Sigmoid colon (tissue), 7 donors: ENCODE results near the gene DSCAM. TPM values are rescaled to one million over a fixed set of nuclear protein-coding genes. Genes with fewer than 3 reads are reported as not detected.

Source experiments
- DNase-seq: peaks from one replicate; pipeline ENCODE4 v3.0.0-alpha.2; 2019
- H3K27ac ChIP-seq, 4 donors: fragments of 200-600 bp; sonication (generic); one replicate each; pipeline ENCODE4 v1.5.1; 2016 to 2019; ENCODE audit warnings: mild to moderate bottlenecking in 1 of 4
- H3K27me3 ChIP-seq, 3 donors: fragments of 200-600 bp; sonication (generic); one replicate each; pipeline ENCODE4 v1.5.1; 2019; ENCODE audit warnings: mild to moderate bottlenecking in 1 of 3
- H3K36me3 ChIP-seq, 4 donors: fragments of 200-600 bp; sonication (generic); one replicate each; pipeline ENCODE4 v1.5.1; 2016 to 2019
- H3K4me1 ChIP-seq, 4 donors: fragments of 200-600 bp; sonication (generic); one replicate each; pipeline ENCODE4 v1.5.1; 2017 to 2019
- H3K4me3 ChIP-seq, 4 donors: fragments of 200-600 bp; sonication (generic); one replicate each; pipeline ENCODE4 v1.5.1; 2017 to 2019; ENCODE audit warnings: mild to moderate bottlenecking in 2 of 4, moderate library complexity in 1 of 4
- H3K9me3 ChIP-seq, 4 donors: fragments of 200-600 bp in 3 of 4; sonication (generic) in 3 of 4; one replicate each; pipeline versions ENCODE4 v1.5.1 to v1.6.1; 2013 to 2019
- EP300 ChIP-seq, 4 donors: sonication (generic); formaldehyde crosslinking; IDR thresholded peaks; one replicate each; pipeline ENCODE4 v1.6.1; 2017; ENCODE audit warnings: antibody characterized with exemption in 4 of 4
- POLR2A ChIP-seq, 2 donors: fragments of 450-650 bp; IDR thresholded peaks; one replicate each; pipeline ENCODE4 v1.6.1; 2016; ENCODE audit warnings: antibody characterized with exemption in 2 of 2, mild to moderate bottlenecking in 2 of 2, moderate library complexity in 2 of 2
- POLR2AphosphoS5 ChIP-seq, 4 donors: sonication (generic); formaldehyde crosslinking; IDR thresholded peaks; one replicate each; pipeline ENCODE4 v1.6.1; 2017; ENCODE audit warnings: antibody characterized with exemption in 4 of 4
- WGBS, 2 donors: extraction: QIAGEN DNeasy Blood & Tissue Kit; methylation state at CpG; one replicate each; pipeline ENCODE4 v1.1.7; 2013; 5-methylcytosine and 5-hydroxymethylcytosine counted together
- intact Hi-C: fragments of 100-400 bp; cut with DNase I; formaldehyde crosslinking; loops from one replicate; pipeline ENCODE4 v1.15.1; 2023
- polyA plus RNA-seq, 3 donors: library from polyadenylated mRNA; stranded (reverse); fragments of 200-250 nt; gene quantifications; one replicate each; pipeline ENCODE4 v1.2.3, GENCODE V29; 2013
- total RNA-seq, 4 donors: library from RNA; depleted of rRNA; stranded (reverse); fragments of >200 nt; gene quantifications; one replicate each; pipeline ENCODE4 v1.1.0, GENCODE V29; 2016
- TF ChIP-seq, protein P1 (sequence below), 4 experiments: fragments of 450-650 bp in 3 of 4; fragments of 200-600 bp in 1 of 4; IDR thresholded peaks; one replicate each; pipeline ENCODE4 v1.5.1; 2016 to 2019; ENCODE audit warnings: antibody characterized with exemption in 4 of 4, mild to moderate bottlenecking in 3 of 4, moderate library complexity in 2 of 4
- donor health status: healthy with polysubstance abuse.
- donor health status: Bipolar disorder and iron deficiency.
- donor health status: healthy.

DSCAM gene
- total and polyA plus RNA-seq, 7 donors: 0.17 to 0.55 (median 0.33) TPM; not detected in 2

DNA sequence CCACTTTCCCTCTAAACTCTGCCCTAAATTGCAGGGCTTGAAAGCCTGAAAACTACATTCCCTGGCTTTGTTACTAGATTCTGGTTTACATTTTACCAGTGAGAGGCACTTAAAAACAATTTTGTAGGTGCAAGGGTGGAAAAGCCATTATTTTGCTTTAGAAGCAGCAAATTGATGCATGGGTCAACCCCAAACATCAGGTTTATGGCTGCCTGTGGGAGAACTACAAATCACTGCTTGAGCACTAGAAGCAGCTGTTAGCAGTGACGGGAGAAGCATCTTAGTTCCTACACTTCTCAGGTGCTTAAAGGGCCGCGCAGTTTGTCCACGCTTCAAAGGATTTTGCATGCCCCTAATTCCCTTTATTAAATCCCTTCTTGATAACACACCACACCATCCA is 562.5 kb downstream of the DSCAM start:
- Histone ChIP-seq H3K4me3 (no peak overlapping the region), H3K9me3 (no peaks in the 10 kb centered on the region), H3K36me3 (no peaks in the 10 kb centered on the region), H3K27ac (no peak overlapping the region), H3K4me1 (no peaks in the 10 kb centered on the region), H3K27me3 (no peaks in the 10 kb centered on the region)
- intact Hi-C loops: no loop called here
- TF ChIP-seq POLR2A (IDR thresholded peaks at IDR 0.05): no peak
- TF ChIP-seq POLR2AphosphoS5 (IDR thresholded peaks at IDR 0.05): no peak
- no peak for TF ChIP-seq EP300 (IDR thresholded peaks at IDR 0.05)
- TF ChIP-seq, protein P1, sequence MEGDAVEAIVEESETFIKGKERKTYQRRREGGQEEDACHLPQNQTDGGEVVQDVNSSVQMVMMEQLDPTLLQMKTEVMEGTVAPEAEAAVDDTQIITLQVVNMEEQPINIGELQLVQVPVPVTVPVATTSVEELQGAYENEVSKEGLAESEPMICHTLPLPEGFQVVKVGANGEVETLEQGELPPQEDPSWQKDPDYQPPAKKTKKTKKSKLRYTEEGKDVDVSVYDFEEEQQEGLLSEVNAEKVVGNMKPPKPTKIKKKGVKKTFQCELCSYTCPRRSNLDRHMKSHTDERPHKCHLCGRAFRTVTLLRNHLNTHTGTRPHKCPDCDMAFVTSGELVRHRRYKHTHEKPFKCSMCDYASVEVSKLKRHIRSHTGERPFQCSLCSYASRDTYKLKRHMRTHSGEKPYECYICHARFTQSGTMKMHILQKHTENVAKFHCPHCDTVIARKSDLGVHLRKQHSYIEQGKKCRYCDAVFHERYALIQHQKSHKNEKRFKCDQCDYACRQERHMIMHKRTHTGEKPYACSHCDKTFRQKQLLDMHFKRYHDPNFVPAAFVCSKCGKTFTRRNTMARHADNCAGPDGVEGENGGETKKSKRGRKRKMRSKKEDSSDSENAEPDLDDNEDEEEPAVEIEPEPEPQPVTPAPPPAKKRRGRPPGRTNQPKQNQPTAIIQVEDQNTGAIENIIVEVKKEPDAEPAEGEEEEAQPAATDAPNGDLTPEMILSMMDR (IDR thresholded peaks at IDR 0.05): no peak
- no peak for DNase-seq
- 78% methylated on average over 4 of the region's 4 CpGs for WGBS, 2 donors

DNA sequence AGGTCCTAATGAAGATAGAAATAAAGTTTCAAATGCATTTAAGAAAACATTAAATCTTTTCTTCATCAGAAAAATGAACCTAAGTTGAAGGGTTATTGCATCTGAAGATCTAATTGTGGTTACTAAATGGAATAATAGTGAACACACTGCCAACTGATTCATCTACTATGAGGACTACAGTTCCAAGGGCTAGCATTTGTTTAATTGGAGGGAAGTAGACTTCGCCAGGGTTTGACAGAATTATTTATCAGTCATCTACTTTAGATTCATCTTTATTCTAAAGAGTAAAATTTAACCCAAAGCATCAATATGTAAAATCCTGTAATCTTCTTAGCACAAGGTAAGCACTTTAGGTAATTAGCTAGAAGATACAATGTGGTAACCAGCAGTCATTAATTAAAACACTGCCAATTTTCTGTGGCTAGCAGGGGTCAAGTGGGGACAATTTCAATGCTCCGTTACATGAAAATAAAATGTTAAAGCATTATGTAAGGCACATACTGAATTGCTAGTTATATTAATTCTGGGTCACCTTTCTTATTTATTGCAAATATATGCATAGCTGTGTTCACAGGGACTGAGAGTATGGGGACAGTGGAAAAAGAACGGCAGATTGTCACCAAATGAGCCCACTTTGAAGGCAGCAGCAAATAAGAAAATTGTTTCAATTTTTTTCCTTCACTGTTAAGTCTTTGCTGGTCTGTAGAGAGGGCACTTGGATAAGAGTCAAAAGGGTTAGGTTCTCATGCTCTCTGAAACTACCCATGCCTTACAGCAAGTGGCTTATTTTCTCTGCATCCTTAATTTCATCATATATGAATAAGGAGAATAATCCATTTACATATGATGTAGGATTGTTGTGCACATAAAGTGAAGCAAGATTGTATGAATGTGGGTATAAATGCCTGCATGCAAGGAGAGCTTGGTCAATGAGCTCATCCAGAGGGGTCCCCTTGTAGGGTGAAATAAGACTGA is 563.8 kb downstream of the DSCAM start:
- Histone ChIP-seq H3K4me3 (no peak overlapping the region), H3K27me3 (no peaks in the 10 kb centered on the region), H3K27ac (no peak overlapping the region), H3K36me3 (no peaks in the 10 kb centered on the region), H3K4me1 (no peaks in the 10 kb centered on the region), H3K9me3 (no peaks in the 10 kb centered on the region)
- WGBS, 2 donors: 75 to 81% methylated on average over 3 of the region's 3 CpGs
- TF ChIP-seq POLR2AphosphoS5 (IDR thresholded peaks at IDR 0.05) (no peak), EP300 (IDR thresholded peaks at IDR 0.05) (no peak)
- TF ChIP-seq, protein P1 (IDR thresholded peaks at IDR 0.05): no peak
- DNase-seq: no peak
- intact Hi-C loops: no loop called here

DNA sequence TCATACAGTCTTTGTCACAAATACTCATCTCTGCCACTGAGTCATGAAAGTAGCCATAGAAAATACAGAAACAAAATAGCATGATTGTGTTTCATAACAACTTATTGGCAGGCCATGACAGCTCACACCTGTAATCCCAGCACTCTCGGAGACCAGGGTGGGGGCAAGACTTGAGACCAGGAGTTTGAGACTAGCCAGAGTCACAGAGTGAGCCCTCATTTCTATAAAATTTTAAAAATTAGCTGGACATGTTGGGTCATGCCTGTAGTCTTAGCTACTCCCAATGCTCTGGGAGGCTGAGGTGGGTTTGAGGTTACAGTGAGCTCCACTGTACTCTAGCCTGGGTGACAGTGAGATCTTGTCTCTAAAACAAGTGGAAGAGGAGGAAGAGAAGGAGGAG is 568.6 kb downstream of the DSCAM start:
- Histone ChIP-seq H3K36me3 (no peaks in the 10 kb centered on the region), H3K4me3 (no peak overlapping the region), H3K27ac (no peak overlapping the region), H3K4me1 (no peaks in the 10 kb centered on the region), H3K9me3 (peaks cover 0 to 3% (median 0%) of the 10 kb centered on the region in 4 donors), H3K27me3 (no peaks in the 10 kb centered on the region)
- TF ChIP-seq POLR2A (IDR thresholded peaks at IDR 0.05): no peak
- TF ChIP-seq POLR2AphosphoS5 (IDR thresholded peaks at IDR 0.05): no peak
- no peak for TF ChIP-seq EP300 (IDR thresholded peaks at IDR 0.05)
- DNase-seq: no peak
- intact Hi-C loops: no loop called here
- WGBS, 2 donors: 90 to 93% methylated on average over 1 of the region's 1 CpG

DNA sequence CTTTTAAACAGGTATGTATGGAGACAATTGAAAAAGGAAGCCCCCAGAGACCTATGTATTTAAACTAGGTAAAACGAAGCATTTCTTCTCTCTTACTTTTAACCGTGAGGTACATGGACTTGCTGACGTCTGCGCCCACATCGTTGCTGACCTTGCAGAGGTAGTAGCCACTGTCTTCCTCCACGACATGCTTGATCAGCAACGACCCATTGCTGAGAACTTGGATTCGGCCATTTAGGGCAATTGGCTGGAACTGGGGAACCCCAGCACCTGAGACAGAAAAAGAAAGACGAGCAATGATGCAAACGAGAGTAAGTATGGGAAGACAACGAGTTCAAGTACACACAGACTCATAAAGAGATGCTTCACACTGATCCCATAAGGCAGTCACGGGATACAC is 571.0 kb downstream of the DSCAM start:
- H3K27me3 ChIP-seq: no peaks in the 10 kb centered on the region
- H3K36me3 ChIP-seq: no peaks in the 10 kb centered on the region
- TF ChIP-seq, protein P1 (IDR thresholded peaks at IDR 0.05): no peak
- TF ChIP-seq POLR2A (IDR thresholded peaks at IDR 0.05): no peak
- TF ChIP-seq POLR2AphosphoS5 (IDR thresholded peaks at IDR 0.05): no peak
- no peak for TF ChIP-seq EP300 (IDR thresholded peaks at IDR 0.05)
- no peak for DNase-seq
- WGBS, 2 donors: 77 to 85% methylated on average over 12 of the region's 12 CpGs
- no peak overlapping the region for H3K4me3 ChIP-seq
- no peaks in the 10 kb centered on the region for H3K4me1 ChIP-seq
- intact Hi-C loops: no loop called here
- H3K9me3 ChIP-seq: peaks cover 0 to 3% (median 0%) of the 10 kb centered on the region in 4 donors
- no peak overlapping the region for H3K27ac ChIP-seq

DNA sequence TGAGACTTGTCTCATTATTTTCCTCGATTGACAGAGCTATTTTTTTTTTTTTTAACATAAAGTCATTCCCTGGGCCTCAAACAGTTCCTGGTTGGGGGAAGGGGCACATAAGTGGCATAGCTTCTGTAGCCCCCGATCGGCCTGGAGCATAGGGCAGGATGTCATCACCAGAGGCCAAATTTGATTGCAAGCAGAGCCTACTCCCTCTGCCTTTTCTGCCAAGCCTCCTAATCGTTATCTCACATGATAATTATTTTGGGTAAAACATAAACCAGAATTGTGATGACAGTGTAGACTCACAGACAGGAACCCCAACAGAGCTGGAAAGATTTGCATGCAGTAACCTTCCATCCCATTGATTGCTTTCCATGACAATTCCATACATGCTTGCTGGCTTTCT is 574.9 kb downstream of the DSCAM start:
- Histone ChIP-seq H3K4me1 (no peaks in the 10 kb centered on the region), H3K27me3 (no peaks in the 10 kb centered on the region), H3K36me3 (no peaks in the 10 kb centered on the region), H3K4me3 (no peak overlapping the region), H3K9me3 (no peaks in the 10 kb centered on the region), H3K27ac (no peak overlapping the region)
- 62 to 71% methylated on average over 4 of the region's 4 CpGs for WGBS, 2 donors
- TF ChIP-seq POLR2AphosphoS5 (IDR thresholded peaks at IDR 0.05): no peak
- no peak for TF ChIP-seq POLR2A (IDR thresholded peaks at IDR 0.05)
- TF ChIP-seq, protein P1 (IDR thresholded peaks at IDR 0.05): no peak
- no peak for TF ChIP-seq EP300 (IDR thresholded peaks at IDR 0.05)
- intact Hi-C loops: no loop called here
- no peak for DNase-seq
